NCI-H128 (cell line): ENCODE measurements around the gene IGF1R.

ENCODE experiments used
- DNase-seq: peaks from one replicate; lab custom pipeline; 2025; ENCODE audit not compliant: unreplicated experiment; lab: John Stamatoyannopoulos, UW

The IGF1R gene

DNA sequence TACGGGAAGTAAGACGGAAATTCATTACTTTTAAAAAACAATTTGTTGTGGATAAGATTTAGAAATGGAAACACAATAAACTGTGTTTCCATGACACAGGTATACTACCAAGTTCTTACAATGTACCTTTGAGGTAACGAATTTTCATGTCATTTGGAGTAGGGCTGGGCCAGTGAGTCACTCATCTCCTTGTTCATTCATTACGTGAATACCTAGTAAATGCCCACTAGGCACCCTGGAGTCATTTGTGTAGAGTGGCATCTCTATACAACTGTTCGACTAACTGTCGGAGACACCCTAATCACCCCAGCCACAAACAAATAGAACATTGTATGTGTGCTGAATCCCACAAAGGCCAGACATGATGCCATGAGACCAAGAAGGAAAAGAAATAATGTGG, 94.8 kb downstream of the IGF1R start:
- DNase-seq = no peak

DNA sequence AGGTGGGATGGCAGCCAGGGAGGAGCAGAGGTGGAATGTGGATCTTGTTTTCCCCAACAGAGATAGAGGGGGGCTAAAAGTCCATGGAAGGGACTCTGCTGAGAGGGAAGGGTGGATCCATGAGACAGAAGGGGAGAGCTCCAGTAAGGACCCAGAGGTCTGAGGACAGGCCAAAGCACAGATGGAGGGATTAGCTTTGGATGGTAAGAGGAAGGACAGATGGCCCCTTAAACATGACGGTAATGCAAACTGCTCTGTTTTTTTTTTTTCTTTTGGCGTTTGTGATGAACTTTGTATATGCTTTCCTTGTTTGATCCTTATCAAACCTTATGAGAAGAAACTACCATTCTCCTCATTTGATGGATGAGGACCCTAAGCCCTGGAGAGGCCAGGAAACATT, 96.2 kb downstream of the IGF1R start:
- no peak for DNase-seq

DNA sequence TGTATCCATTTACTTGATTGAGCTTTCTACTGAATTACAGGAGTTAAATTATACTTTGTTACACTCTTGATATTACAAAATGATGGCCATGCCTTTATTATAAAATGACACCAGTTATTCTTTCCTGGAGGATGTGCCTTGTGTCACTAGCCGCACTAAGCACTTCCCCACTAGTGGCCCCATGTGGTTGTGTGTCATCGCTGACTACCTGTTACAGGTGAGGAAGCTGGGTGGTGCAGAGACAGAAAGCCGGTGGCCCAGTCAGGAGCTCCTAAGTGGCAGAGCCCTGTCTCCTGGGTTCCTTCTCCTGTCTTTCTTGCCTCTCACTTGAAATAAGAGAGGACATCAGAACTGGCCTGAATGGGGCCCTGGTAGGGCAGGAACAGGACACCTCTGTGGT, 96.8 kb downstream of the IGF1R start:
- DNase-seq = no peak

DNA sequence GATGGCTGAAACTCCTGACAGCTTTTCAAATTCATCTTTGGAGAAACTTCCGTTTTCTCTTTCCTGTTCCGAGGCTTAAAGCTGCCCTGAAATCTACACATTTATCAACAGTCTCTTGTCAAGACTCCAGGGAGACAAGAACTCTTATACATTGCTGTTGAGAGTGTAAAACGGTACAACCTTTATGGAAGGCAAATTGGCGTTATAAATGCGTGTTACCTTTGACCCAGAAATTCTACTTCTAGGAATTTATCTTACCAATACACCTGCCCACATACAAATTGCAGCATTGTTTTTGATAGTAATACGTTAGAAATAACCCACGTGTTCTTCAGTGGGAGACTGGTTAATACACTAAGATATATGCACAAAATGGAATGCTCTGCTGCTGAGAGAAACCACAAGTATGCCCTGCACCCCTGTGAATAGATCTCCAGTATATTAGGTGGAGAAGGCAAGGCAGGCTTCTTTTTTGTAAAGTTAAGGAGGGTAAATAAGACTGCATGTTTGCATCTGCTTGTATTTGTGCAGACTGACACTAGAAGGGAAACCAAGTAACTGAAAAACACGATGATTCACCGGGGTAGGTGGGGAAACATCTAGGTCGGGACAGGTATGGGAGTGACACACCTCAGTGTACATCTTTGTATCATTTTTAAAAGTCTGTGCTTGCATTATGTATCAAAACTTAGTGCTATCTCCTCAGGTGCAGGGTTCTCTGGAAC, 97.5 kb downstream of the IGF1R start:
- no peak for DNase-seq

DNA sequence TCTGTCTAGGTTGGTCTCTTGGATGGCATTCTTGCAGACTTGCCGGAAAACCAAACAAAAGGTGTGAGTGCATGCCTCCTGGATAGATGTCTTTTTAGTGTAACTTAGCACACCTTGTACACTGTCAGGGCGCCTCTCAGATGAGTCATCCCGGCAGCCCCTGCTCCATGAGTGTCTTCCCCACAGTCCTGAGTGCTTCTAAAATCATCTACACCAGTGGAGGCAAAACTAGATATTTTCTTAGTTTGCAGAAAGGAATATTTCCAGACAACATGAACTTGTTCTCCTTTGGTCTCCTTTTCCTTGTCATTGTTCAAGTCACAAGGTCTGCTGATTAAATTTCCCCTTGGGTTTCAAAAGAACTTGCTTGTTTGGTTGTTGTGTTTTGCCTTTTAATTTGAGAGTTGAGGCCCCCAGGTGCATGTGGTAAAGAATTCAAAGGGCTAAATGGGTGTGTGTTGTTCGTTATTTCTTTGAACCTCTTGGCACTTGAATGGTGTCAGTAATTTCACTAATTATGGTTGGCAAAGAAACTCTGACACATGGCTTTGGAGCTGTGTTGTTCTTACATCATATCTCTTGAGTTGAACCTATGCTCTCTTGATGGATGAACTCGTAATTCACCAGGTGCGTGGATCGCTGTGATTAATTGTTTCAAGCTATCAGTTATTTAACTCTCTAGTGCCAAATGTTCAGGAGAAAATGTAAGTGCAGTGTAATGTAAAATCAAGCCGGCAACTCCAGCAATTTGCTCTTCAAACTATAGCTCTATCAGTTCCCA, 98.2 kb downstream of the IGF1R start:
- DNase-seq = no peak

DNA sequence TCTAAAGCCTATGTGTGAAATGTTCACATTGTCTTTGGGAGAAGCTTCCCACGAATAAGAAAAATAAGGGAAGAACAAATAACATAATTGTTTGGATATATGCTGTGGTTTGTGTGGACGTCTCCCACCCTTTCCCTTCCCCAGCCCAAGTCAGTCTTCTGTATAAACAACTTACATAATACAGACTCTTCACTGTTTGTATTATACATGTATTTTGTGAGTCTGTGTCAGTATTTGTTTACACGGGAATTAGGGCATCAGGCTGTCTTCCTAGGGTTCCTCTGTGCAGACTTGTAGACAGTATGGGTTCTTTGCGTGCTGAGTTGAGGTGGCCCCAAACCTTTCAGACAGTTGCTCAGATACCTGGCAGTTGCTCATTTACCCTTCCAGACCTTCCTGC, 103.4 kb downstream of the IGF1R start:
- DNase-seq = no peak

DNA sequence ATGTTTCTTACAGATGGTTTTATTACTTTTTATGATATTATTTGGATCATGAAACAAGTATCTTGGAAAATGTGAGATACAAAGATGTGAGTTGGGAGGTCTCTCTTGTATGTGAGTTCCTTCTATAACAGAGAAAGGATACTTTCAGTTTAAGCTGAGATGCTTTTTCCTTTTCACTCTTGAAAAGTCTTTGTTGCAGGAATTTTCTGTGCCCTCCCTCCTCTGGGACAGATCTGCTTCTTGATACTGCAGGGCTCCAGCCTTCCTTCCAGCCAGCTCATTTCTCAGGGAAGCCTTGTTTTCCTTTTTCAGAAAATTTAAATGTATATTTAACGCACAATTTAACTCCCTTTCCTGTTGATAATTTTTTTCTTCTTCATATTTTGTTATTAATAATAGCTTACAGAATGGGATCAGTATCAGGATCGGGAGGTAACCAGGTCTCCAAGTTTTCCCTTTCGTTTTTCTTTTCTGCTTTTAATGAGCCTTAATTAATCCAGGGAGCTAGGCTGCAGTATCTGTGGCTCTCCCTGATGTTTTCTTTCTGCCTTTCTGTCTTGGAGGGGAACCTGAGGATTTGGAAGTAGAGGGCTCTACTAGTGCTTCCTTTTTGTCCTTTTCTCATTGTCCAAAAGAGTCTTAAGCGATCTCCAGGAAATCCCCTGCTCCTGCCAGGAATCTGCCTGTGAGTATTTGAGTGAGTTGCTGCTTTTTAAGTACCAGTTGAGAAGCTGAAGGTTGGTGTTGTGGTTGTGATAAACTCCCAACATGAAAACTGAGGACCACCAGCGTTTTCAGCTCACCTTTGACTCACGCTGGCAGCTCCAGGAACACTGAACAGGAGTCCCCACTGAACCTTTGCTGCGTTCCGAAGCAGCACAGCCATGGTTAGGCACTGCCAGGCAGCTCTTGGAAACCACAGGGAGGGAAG, 105.7 kb downstream of the IGF1R start:
- DNase-seq = no peak

DNA sequence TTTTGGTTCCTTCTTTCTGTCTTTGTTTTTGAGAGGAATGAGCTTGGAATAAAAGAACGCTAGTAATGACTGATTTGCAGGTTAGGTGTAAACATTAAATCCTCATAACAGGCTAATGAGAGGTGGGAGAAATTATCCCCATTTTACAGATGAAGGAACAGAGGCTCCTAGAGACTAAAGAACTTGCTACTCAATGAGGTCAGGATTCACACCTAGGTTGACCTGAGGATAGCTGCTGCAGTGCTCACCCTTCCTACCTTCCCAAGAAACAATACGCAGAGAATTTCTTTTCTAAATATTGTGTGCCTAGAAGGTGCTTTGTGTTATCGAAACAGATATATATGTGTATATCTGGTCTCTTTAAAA, 106.3 kb downstream of the IGF1R start:
- DNase-seq = no peak

DNA sequence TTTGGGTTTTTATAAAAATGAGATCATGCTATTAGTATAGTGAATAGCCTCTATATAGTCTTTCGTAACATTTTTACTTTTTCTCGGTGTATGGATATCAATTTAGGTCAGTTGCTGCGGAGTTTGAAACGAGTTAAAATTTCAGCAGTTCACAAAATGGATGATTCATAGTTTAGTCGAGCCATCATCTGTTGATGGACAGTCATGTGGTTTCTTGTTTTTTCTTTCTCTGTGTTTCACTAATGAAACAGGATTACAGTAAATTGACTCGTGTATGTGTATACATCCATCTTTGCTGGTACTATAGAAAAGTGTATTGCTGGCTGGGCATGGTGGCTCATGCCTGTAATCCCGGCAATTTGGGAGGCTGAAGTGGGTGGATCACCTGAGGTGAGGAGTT, 106.8 kb downstream of the IGF1R start:
- no peak for DNase-seq

DNA sequence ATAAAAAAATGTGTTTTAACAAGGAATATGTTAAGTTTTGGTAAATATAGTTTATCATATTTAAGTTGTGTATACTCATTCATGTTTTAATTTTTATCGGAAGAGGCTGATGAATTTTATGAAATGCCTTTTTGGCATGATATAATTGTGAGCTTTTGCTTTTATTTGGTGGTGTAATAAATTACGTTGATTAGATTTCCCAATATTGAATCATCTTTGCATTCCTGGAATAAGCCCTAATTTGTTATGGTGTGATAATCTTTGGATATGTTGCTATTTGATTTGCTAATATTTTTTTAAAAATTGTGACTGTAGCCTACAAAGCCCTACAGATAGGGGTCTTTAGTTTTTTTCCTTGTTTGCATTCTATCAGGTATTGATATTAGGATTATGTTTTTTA, 107.4 kb downstream of the IGF1R start:
- no peak for DNase-seq

DNA sequence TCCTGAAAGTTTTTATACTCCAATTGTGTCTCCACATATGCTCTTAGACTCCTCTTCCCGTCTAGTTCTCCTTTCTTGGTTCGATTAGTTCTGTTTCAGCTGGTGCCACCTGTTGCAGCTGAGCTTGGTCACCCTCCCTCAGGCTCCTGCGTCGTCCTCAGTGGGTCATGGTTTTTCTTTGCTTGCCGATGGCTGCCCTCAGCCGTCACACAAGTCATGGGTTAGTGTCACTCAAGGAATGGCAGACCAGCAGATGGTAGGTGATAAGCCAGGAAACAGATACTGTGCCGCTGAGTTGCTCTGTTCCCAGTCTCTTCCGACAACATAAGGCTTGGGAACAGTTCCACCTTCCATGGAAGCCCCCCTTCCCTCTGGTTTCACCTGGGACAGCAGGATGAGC, 109.9 kb downstream of the IGF1R start:
- no peak for DNase-seq

DNA sequence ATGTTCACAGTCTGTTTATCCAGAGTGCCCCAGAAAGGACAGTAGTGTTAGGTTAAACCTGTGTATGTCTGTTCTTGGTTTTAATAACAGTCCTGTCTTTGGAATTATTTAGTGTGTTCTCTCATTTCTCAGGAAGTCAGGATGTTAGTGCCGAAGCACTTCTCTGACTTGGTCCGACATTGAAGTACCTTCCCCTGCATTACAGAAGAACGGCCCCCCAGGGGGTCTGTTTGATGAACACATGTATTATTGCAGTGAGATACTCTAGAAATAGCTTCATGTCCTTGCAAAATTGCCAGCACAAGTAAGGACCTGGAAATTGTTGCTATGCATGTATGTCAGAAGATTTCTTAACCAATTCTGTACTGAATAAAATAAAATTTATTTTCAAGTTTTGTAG, 110.9 kb downstream of the IGF1R start:
- DNase-seq = no peak

DNA sequence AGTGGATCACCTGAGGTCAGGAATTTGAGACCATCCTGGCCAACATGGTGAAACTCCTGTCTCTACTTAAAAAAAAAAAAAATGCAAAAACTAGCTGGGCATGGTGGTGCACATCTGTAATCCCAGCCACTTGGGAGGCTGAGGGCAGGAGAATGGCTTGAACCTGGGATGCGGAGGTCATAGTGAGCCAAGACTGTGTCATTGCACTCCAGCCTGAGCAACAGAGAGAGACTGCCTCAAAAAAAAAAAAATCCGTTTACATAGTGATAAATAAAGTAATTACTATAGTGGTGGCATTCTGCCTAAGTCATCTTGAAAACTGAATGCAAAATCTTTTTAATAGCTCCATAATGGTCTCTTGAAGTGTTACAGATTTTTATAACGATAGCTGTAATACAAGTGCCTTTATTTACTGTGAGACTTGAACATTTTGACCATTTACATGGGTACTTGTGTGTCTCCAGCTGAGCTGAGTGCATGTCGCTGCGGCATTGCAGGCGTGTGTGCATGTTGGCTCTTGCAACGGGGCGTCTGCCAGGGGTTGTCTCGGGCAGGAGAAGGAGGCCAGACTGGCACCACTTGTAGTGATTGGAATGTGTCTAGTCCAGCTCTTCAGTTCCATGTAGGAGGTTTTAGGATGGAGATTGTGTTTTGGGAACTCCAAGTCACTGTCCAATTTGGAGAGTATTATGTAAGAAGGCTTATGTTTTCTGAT, 111.9 kb downstream of the IGF1R start:
- DNase-seq = no peak

DNA sequence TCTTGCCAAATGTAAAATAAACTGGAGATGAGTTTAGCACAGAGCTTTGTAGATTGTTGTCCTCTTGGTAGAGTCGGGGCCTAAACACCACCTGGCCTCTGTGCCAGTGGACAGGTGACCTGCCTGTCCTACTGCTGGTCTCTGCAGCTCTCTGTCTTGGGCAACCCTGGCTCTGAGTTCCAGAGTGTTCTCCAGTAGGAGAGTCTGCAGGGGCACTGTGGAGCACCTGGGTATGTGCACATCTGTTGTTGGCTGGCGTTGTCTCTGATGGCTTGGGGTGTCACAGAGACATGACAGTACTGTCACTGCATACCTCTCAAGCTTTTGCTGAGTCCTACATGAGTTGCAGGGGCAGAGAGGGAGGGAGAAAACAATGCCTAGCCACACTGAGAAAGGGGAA, 112.6 kb downstream of the IGF1R start:
- no peak for DNase-seq

DNA sequence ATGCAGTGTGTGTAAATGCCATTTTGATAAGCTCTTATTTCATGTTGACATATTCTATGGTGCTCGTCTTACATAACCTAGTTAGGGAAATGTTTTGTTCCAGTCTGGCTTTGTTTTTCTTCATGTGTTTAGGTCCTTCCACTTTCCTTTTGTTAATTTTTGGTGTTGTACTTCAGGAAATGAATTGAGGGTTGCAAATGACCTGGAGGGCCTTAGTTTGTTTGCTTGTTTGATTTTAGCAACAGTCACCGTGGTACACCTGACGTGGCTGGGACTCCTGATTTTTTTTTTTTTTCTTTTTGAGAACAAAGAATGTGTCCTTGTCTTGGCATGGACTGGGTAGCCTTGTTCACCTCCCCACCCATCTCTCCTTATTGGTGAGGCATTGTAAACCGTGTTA, 114.8 kb downstream of the IGF1R start:
- no peak for DNase-seq

DNA sequence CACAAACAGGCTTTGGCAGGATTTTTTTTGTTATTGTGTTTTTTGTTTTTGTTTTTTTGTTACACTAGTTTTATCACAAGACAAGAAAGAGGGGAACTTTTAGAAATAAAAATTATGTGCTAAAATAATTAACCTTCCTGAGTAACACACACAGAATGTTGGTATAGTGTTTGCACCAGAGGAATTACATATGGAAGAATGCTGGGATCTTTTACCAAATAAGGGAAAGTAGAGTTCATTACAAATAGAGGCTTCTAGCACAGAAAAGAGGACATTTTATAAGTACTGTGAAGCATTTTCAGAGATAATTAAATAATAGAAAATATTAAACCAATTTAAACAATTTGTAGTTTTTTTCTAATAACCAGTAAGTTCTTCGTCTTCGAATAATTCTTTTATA, 116.0 kb downstream of the IGF1R start:
- no peak for DNase-seq

DNA sequence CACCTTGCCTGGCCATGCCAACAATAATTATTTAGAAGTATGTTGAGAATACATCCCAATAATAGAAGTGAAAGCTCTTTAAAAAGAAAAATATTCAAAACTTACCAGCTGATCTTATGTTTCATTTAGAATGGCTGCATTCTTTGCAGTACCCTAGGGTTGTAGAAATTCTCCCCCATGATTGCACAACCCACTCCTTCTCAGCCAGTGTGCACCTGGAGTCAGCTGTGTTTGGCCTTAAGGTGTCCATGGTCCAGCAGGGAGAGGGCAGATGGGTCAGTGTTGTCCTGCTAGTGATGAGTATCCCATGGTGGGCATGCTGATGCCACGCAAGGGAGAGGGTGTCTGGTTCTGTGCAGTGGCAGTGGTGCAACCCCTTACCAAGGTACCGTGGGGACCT, 117.3 kb downstream of the IGF1R start:
- DNase-seq = no peak

DNA sequence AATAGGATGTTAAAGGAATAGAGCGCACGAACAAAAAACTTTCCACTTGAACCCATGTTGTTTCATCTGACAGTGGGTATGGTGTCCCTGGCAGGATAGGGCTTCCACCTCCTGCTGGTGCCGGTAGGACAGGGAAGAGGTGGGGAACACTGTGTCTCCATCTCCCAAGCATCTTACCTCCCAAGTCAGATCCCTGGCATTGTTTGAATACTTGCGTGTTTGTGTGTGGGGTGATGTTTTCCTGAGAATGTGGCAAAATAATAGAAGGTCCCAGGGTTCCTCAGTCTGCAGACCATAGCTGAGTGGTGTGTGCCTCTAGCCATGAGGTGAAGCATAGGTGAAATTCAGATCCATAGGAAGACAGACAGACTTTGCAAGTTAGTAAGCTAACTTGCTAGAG, 119.4 kb downstream of the IGF1R start:
- no peak for DNase-seq

DNA sequence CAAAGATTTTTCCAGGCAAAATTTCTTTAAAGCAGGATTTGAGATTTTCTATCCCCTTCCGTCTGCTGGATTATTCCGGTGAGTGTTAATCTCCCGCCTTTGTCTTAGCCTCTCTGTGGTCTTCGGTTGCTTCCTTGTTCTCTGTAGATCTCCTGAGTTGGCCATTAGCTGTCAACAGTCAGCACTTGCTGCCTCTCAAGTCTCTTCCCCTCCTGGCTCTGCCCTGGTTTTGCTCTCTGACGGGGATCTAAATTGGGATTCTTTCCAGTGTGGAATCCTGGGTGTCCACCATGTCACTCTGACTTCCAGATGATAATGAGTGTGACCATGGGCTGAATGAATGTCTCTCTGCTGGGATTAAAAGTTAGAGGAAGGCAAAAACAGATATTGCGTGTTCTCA, 121.5 kb downstream of the IGF1R start:
- no peak for DNase-seq

DNA sequence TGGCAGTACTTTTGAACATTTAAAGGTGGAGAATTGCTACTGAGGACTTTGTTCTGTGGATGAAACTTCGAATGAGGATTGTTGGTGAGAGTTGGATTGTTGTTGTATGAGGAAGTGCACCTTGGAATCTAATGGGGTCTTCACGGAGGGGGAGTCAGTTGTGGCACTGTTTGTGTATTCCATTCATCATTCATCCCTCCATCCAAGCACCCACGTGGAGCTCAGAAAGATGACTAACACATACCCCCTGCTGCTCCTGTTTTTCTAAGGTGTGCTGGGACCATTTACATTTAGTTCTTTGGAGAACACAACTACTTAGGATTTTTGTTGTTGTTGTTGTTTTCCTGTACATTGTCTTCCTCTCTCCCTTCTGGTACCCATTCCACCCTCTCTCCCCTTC, 122.6 kb downstream of the IGF1R start:
- no peak for DNase-seq

DNA sequence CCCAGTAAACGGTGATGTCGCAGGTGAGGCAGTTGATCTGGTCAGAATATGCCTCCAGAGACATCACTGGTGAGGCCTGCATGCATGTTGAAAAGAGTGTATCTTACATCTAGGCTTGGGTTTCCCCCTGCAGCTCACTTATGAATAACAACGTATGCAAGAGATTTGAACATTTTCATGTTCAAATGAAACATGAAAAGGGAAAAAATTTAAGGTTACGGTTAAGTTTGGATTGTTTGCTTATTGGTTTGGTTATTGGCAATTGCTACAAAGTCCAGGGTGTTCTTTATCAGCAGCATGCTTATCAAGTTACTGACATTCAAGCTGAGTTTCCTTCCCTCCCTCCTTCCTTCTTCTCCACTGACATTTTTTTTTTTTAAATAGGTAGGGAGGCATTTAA, 123.2 kb downstream of the IGF1R start:
- DNase-seq = no peak
